ENCODE results near the gene TSPAN8.

GRCh38 chr12:71107936-71108335 is 49.9 kb downstream of the TSPAN8 start:
- no peak for TF ChIP-seq CTCF (IDR thresholded peaks at IDR 0.05)
- no peak for TF ChIP-seq POLR2A (IDR thresholded peaks at IDR 0.05; ENCODE audit: low read depth)
- no peak for TF ChIP-seq POLR2AphosphoS5 (IDR thresholded peaks at IDR 0.05)
